22Rv1 (cell line): Measurements from ENCODE around the gene HECW1.

Experiments
- CTCF ChIP-seq: fragments of 450-650 bp; IDR thresholded peaks from 2 replicates; pipeline ENCODE4 v1.5.1; 2017; ENCODE audit warnings: mild to moderate bottlenecking
- ZFX ChIP-seq: fragments of 450-650 bp; IDR thresholded peaks from 2 replicates; pipeline ENCODE4 v1.6.1; 2017; ENCODE audit warnings: antibody characterized with exemption, borderline replicate concordance

- TF ChIP-seq CTCF = no peak
- TF ChIP-seq ZFX = no peak
These were observed 26.3 kb downstream of the HECW1 start for GRCh38 chr7:43138710-43139109.
